H7 (cell line): ENCODE measurements around the gene CCDC170. TPM values are rescaled to one million over a fixed set of nuclear protein-coding genes. Genes with fewer than 3 reads are reported as not detected.
"Not testable (repeated sequence)": the region's sequence is repeated elsewhere in the genome, so short reads cannot be mapped to it uniquely, and the experiment has no call there.

ENCODE experiments used
- DNase-seq: peaks from one replicate; pipeline ENCODE4 v3.0.0; 2012
- H3K27me3 ChIP-seq: 2 replicates; pipeline ENCODE4 v1.6.0; 2011; ENCODE audit warnings: mild to moderate bottlenecking, low read length; ENCODE audit not compliant: control insufficient read depth, insufficient read depth
- H3K36me3 ChIP-seq: replicated peaks from 2 replicates; pipeline ENCODE4 v1.5.1; 2011; ENCODE audit warnings: low read length; ENCODE audit not compliant: control insufficient read depth, insufficient read depth
- H3K4me3 ChIP-seq: 2 replicates; pipeline ENCODE4 v1.5.1; 2011; ENCODE audit warnings: low read depth, mild to moderate bottlenecking, control low read depth, low read length, moderate library complexity; ENCODE audit not compliant: insufficient read depth
- total RNA-seq: library from RNA; depleted of rRNA; stranded (reverse); fragments of >200 nt; shearing (Covaris generic); gene quantifications from 2 replicates; pipeline ENCODE4 v1.2.3, GENCODE V29; 2014; rRNA removed

Gene CCDC170
- 0.11 and 0.55 TPM in 2 replicates for total RNA-seq

DNA sequence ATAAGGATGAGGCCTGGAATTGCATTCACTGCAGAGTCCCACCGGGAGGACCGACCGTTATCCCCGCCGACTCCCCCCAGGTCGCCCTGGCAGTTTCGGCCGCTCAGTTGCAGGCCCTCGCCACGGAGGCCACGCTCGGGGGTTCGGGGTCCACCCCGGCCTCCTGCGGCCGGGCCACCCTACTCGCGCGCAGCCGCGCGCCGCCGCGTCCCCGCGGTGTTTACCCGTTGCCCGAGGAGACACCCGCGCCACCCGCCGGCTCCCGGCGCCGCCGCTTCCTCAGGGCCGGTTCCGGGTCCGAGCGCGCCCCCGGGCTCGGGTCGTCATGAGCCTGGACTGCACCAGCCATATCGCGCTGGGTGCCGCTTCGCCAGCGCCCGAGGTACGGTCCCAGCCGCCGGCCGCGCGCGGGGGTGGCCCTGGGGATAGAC lies at the start of gene CCDC170:
Gene CCDC170 (plus strand): TSS at position 214 of the 431 bp plus-strand sequence. CDS start 112 bp downstream, at position 326.
- peaks cover 29% of the 10 kb centered on the region for H3K27me3 ChIP-seq
- peak; percentile 83 for DNase-seq
- H3K36me3 ChIP-seq: no peaks in the 10 kb centered on the region
- peak within 1 kb of the TSS; percentile 66 for H3K4me3 ChIP-seq

GRCh38 chr6:151445482-151445881 lies 48.3 kb upstream of the CCDC170 start:
- H3K4me3 ChIP-seq: no peak overlapping the region
- no peak for DNase-seq
- H3K27me3 ChIP-seq: no peaks in the 10 kb centered on the region
- peaks cover 3% of the 10 kb centered on the region for H3K36me3 ChIP-seq

DNA sequence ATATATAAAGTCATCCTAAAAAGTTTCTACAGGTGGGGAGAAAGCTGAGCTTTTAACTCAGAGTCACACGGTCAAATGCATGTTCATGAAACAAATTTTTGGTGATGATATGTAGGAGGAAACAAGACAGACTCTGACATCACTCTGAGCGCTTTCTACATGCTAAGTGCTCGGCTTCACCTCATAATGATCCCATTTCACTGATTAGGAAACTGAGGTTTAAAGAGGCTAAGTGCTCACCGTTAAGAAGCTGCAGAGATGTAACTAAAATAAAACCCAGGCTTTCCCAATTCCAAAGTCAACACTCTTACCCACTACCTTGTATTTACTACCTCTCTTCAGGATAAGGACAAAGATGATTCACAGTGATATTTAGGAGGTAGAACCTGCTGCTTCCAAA lies 46.6 kb upstream of the CCDC170 start:
- Histone ChIP-seq H3K27me3 (no peaks in the 10 kb centered on the region), H3K4me3 (no peak overlapping the region), H3K36me3 (peaks cover 3% of the 10 kb centered on the region)
- DNase-seq: no peak

GRCh38 chr6:151448623-151449022 lies 45.2 kb upstream of the CCDC170 start:
- peaks cover 3% of the 10 kb centered on the region for H3K36me3 ChIP-seq
- no peaks in the 10 kb centered on the region for H3K27me3 ChIP-seq
- DNase-seq: no peak
- H3K4me3 ChIP-seq: no peak overlapping the region

DNA sequence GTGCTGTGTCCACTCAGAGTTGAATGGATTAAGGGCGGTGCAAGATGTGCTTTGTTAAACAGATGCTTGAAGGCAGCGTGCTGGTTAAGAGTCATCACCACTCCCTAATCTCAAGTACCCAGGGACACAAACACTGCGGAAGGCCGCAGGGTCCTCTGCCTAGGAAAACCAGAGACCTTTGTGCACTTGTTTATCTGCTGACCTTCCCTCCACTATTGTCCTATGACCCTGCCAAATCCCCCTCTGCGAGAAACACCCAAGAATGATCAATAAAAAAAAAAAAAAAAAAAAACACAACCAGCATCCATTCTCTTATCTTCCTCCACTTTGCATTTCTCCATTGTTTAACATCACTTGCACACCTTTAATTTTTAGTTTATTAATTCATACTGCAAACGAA lies 42.9 kb upstream of the CCDC170 start:
- not testable (repeated sequence) for H3K36me3 ChIP-seq, H3K27me3 ChIP-seq, DNase-seq
- peak overlapping the region; percentile 57; the same call in 1 of the 2 replicates for H3K4me3 ChIP-seq

DNA sequence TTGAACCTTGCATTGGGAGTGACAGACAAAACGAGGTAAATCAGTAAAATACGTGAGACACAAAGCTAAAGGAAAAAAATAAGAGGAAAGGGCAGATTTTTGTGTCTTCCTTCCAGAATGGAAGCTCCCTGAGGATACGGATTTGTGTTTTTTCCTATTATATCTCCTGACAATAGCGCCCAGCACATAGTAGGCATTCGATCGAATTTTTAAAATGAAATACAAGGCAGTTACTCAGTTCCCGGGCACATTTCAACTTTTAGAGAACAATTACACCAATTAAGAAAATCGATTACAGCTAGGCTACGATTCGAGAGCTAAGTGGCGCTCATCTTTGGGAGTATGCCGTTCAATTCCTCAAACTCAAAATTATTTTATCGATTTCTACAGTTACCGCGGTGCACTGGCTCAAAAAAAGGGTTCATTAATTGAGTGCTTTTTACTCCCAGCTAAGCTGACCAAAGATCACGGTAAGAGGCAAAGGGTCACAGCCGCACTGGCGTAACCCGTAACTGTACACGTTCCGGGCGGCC lies 42.3 kb upstream of the CCDC170 start:
- peak overlapping the region; percentile 57 for H3K4me3 ChIP-seq
- no peaks in the 10 kb centered on the region for H3K27me3 ChIP-seq
- H3K36me3 ChIP-seq: no peaks in the 10 kb centered on the region
- no peak for DNase-seq

DNA sequence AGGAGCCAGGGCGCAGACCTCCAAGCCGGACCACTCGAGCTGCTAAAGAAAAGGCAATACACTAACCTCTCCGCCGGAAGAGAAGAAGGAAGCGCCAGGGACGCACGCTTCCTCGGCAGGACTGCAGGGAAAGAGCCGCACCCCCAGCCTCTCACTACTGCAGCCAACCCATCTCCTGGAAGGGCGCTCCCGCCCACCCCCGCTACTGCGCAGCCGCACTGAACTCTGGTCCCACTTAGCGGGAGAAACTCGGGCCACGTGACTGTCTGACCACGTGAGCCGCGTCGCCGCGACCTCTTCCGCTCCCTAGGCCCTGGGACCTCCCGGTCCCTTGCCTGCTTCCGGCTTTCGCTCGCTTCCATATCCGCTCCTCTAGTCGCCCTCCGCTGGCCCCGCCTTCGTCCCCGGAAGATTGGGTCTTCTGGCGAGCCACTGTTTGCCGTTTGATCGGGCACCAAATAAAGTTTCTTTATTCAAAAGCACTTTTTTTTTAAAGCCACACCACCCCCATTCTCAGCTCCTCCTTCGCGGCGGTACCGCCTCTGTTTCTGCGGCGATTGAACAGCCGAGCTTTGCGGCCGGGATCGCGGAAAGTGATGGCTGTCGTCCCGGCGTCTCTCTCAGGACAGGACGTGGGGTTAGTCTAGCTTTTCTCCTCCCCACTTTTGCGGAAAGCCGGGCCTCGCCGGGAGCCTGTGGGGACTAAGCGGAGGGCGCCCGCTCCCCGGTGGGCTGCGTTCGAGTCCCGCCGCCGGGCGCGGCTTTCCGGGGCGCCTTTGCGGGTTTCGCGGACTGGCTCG lies 41.7 kb upstream of the CCDC170 start, which contains the start of gene RMND1:
Gene RMND1 (minus strand): TSS at position 177 of the 800 bp plus-strand sequence. CDS start 6,315 bp downstream, outside the sequence.
- DNase-seq: peak; percentile 97
- no peaks in the 10 kb centered on the region for H3K27me3 ChIP-seq
- peak within 1 kb of the TSS; percentile 83 for H3K4me3 ChIP-seq
- no peaks in the 10 kb centered on the region for H3K36me3 ChIP-seq

DNA sequence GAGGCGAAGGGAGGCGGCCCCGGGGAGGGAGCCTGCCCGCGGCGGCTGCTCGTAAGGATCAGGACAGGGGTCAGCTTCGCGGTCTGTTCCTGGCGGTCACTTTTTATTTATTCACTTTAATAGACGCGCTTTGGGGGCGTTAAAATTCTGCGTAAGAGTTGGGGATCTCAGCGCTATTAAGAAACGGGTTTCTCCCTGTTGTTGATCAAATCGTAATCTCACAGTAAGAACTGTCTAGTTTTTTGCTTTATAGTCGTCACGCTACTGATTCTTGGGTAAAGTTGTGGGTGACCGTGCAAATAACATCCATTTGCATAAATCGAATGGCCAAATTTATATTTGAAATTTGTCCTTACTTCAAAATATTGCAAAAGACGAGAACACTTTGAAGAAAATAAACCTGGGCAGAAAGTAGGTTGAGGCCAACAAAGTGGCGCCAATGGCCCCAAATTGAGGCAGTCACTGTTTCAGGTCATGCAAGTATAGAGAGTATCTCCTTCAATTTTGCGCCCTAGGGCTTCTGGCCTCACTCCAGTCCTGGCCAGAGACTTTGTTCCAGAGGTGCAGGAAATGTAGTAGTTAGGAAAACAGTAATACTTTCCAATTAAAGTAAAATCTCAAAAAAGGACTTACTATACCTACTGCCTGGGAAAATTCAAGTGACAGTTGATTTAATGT lies 40.9 kb upstream of the CCDC170 start:
- no peak for DNase-seq
- no peaks in the 10 kb centered on the region for H3K27me3 ChIP-seq
- no peaks in the 10 kb centered on the region for H3K36me3 ChIP-seq
- H3K4me3 ChIP-seq: peak overlapping the region; percentile 83

- not testable (repeated sequence) for H3K36me3 ChIP-seq, DNase-seq, H3K4me3 ChIP-seq, H3K27me3 ChIP-seq
These were observed 37.9 kb upstream of the CCDC170 start for GRCh38 chr6:151455751-151456398.

GRCh38 chr6:151461673-151462072 lies 32.1 kb upstream of the CCDC170 start:
- DNase-seq: no peak
- no peak overlapping the region for H3K4me3 ChIP-seq
- H3K36me3 ChIP-seq: peaks cover 5% of the 10 kb centered on the region; the same call in 1 of the 2 replicates
- no peaks in the 10 kb centered on the region for H3K27me3 ChIP-seq

- peaks cover 1% of the 10 kb centered on the region for H3K36me3 ChIP-seq
- DNase-seq: no peak
- no peaks in the 10 kb centered on the region for H3K27me3 ChIP-seq
- no peak overlapping the region for H3K4me3 ChIP-seq
These were observed 29.1 kb upstream of the CCDC170 start for GRCh38 chr6:151464702-151465101.

GRCh38 chr6:151475653-151476523 lies 17.9 kb upstream of the CCDC170 start:
- H3K27me3 ChIP-seq: no peaks in the 10 kb centered on the region
- no peaks in the 10 kb centered on the region for H3K36me3 ChIP-seq
- DNase-seq: peak; percentile 38
- no peak overlapping the region for H3K4me3 ChIP-seq

DNA sequence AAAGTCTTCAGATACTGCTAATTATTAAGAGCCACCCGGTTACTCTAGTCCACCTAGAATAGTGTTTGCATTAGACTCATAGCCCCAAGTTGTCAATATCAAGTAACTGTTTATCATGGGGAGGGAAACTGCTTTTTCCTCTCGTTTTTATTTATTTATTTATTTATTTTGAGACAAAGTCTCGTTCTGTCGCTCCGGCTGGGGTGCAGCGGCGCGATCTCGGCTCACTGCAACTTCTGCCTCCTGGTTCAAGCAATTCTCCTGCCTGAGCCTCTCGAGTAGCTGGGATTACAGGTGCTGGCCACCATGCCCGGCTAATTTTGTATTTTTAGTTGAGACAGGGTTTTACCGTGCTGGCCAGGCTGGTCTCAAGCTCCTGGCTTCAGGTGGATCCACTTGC lies 16.1 kb upstream of the CCDC170 start:
- H3K4me3 ChIP-seq: no peak overlapping the region
- H3K36me3 ChIP-seq: no peaks in the 10 kb centered on the region
- H3K27me3 ChIP-seq: no peaks in the 10 kb centered on the region
- no peak for DNase-seq

DNA sequence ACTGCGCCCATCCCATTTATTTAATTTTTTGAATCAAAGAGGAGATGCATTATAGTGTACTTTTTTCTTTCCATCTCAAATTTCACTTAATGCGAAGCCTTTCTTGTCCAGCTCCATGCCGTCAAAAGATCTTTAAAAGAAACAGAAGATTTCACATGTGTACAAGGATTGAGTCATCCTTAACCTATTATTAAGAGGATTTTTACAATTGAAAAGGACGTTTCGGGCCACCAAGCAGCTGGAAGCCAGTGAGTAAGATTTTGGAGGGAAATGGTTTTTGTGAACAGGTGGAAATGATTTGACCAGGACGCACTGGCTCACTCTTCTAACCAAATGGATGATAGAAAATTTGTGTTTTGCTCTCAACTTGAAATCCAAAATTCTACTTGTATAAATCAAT lies 15.1 kb upstream of the CCDC170 start:
- H3K4me3 ChIP-seq: no peak overlapping the region
- no peaks in the 10 kb centered on the region for H3K27me3 ChIP-seq
- no peaks in the 10 kb centered on the region for H3K36me3 ChIP-seq
- DNase-seq: no peak
